OCI-LY7 (cell line): ENCODE measurements around the gene GPRC5C.

Source experiments
- EZH2phosphoT487 ChIP-seq: fragments of 200-600 bp; sonication (generic); IDR thresholded peaks from 2 replicates; pipeline ENCODE4 v1.6.1; 2018; ENCODE audit warnings: low read depth, borderline replicate concordance, mild to moderate bottlenecking, mixed run types, antibody characterized with exemption, low read length, moderate library complexity, mixed read lengths
- TF ChIP-seq, protein P1 (sequence below): fragments of 200-600 bp; sonication (generic); conservative IDR thresholded peaks from 2 replicates; pipeline ENCODE4 v1.5.1; 2014; ENCODE audit warnings: mild to moderate bottlenecking, antibody characterized with exemption, low read length, moderate library complexity, mixed read lengths

GRCh38 chr17:74485841-74486240 lies 54.0 kb downstream of the GPRC5C start:
- TF ChIP-seq, protein P1, sequence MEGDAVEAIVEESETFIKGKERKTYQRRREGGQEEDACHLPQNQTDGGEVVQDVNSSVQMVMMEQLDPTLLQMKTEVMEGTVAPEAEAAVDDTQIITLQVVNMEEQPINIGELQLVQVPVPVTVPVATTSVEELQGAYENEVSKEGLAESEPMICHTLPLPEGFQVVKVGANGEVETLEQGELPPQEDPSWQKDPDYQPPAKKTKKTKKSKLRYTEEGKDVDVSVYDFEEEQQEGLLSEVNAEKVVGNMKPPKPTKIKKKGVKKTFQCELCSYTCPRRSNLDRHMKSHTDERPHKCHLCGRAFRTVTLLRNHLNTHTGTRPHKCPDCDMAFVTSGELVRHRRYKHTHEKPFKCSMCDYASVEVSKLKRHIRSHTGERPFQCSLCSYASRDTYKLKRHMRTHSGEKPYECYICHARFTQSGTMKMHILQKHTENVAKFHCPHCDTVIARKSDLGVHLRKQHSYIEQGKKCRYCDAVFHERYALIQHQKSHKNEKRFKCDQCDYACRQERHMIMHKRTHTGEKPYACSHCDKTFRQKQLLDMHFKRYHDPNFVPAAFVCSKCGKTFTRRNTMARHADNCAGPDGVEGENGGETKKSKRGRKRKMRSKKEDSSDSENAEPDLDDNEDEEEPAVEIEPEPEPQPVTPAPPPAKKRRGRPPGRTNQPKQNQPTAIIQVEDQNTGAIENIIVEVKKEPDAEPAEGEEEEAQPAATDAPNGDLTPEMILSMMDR: no peak
- no peak for TF ChIP-seq EZH2phosphoT487
